Measurements from ENCODE around the gene OSBPL10. TPM values are rescaled to one million over a fixed set of nuclear protein-coding genes. Genes with fewer than 3 reads are reported as not detected.

Gene OSBPL10
- total RNA-seq, 1 experiment from 2014 or later = 28.1 TPM

DNA sequence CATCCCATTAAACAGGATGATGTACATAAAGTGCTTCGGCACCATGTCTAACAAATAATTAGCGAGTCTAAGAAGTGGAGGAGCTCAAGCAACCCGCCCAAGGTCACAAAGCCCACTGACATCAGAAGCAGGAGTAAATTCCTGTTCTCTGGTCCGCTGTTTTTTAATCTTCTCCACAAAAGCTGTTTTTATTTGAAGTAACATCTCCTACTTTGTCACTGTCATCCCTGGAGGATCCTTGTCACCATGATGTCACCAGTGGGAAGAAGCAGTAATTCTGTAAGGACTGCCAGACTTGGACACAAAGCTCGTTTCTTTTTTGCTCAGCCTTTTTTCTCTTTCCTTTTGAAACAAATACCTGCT is 232.1 kb downstream of the OSBPL10 start:
- DNase-seq (ENCODE audit: low read depth) = no peak

DNA sequence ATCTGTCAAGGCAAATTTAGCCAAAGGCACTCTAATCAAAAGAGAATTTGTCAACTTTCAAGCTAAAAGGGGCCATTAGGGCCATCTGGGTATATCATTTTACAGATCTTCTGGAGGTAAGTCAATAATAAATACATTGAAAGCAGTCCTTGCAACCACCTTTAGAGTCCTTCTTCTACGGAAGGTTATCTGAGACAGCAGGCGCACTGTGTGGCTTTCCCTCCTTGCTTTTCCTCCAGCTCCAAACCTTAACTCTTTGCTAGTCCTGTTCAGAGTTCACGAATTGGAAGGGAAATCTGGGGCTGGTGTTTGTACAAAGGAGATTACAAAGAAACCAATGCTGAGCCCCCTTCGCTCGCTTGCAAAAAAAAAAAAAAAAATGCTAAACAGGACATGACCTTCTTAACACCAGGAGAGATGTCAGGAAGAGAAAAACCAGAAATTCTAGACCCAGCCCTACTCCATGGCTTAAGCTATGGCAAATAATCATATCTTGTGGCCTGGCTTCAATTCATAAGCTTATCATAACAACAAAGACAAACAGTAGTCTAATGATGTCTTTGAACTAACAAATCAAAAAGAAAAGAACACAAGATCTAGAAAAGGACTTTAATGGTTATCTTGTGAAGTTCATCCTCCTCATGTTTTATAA is 232.7 kb downstream of the OSBPL10 start:
- DNase-seq (ENCODE audit: low read depth) = no peak

GRCh38 chr3:31747785-31748184 is 233.3 kb downstream of the OSBPL10 start:
- DNase-seq (ENCODE audit: low read depth) = no peak

DNA sequence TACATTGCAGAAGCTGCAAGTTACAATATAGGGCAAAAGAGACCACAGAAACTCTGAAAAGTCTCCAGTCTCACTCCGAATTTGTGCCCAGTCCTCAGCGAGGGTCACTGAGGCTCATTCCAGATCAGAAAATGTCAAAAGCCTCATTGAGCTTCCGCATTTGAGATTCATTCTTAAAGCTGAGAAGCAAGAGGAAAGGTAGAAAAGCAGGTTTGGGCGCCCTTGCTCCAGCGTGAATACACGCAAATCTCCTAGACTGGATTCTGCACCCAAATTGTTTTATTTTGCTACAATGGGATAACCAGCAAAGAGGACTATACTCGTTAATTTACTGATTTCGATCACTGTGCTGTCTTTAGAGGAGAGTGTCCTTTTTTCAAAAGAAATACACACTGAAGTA is 236.1 kb downstream of the OSBPL10 start:
- no peak for DNase-seq (ENCODE audit: low read depth)

GRCh38 chr3:31743331-31744089 is 237.6 kb downstream of the OSBPL10 start:
- no peak for DNase-seq (ENCODE audit: low read depth)

DNA sequence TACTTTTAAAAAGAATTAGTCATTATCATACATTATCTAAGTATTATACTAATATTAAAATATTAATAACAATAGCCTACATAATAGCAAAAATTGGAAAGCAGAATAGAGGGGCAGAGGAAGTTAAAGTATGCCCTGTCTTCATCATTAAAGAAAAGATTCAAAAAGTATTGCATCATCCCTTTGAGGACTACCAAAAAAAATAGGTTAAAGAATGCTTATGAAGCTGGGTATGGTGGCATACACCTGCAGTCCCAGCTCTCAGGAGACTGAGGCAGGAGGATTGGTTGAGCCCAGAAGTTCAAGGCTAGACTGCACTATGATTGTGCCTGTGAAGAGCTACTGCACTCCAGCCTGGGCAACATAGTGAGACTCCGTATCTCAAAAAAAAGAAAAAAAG is 240.7 kb downstream of the OSBPL10 start:
- DNase-seq (ENCODE audit: low read depth) = no peak

- DNase-seq (ENCODE audit: low read depth) = no peak
Observed at GRCh38 chr3:31738412-31738811, 242.7 kb downstream of the OSBPL10 start.

- no peak for DNase-seq (ENCODE audit: low read depth)
Observed at GRCh38 chr3:31735667-31736066, 245.4 kb downstream of the OSBPL10 start.

DNA sequence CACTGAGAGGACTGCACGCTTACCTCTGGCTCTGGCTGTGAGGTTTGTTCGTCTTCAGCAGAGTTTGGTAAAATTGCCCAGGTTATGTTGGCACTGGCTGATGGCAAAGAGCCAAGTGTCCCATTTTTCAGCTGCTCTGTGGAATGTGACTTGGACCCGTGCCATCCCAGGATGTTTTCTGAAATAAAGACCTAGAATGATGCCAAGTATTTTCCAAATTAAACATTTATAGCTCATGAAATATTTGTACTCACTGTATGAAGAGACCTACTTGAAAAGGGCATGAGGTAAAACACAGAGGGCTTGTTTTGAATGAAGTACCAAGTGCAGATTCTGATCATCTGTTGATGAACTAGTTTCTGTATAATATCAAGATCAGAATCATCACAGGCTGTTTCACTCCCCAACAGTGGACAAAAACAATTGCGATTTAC is 247.8 kb downstream of the OSBPL10 start:
- no peak for DNase-seq (ENCODE audit: low read depth)

GRCh38 chr3:31732548-31732947 is 248.5 kb downstream of the OSBPL10 start:
- DNase-seq (ENCODE audit: low read depth) = no peak

DNA sequence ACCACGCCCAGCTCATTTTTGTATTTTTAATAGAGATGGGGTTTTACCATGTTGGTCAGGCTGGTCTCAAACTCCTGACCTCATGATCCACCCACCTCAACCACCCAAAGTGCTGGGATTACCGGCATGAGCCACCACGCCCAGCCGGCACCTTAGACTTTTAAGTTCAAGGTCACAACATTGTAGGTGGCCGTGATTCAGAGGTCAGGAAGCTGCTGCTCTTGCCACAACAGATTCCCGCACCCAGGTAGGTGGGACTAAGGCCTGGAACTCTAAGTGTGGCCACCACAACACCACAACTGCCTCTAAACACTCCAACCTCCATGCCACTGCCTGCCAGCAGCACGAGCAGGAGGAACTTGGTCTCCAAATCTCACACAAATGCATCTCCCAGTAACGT is 251.5 kb downstream of the OSBPL10 start:
- DNase-seq (ENCODE audit: low read depth) = peak; percentile 18

DNA sequence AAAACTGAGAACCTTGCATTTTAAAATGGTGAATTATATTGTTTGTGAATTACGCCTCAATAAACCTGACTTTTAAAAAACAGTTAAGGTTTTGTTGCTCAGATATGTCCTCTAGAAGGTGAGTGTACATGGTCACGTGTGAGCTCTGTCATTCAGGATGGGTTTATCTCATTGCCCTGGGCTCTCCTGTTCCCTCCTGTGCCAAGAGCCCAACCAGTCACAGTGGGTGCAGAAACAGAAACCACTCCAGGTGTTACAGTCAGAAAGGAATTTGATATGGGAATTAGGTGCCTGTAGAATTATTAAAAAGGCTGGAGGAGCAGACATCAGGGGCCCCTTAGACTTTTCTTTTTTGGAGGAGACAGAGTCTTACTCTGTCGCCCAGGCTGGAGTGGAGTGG is 252.0 kb downstream of the OSBPL10 start:
- no peak for DNase-seq (ENCODE audit: low read depth)

- DNase-seq (ENCODE audit: low read depth) = no peak
Observed at GRCh38 chr3:31728403-31728802, 252.7 kb downstream of the OSBPL10 start.

- DNase-seq (ENCODE audit: low read depth) = no peak
Observed at GRCh38 chr3:31725976-31726375, 255.1 kb downstream of the OSBPL10 start.

DNA sequence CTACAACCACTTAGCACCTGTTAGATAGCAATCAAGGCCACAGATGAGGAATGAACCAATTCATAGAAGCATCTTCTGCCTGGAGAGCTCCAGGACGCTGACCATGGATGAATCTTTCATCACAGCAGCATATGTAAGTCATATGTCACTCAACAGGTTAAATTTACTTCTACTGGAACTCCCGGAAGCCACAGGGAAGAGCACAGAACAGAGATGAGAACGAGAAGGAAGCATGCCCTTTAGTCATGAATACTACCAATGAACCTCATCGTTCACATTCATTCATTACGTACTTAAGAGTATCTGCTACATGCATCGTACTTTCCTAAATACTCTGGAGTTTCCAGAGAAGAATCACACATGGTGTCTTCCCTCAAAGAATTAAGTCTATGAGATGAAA is 255.5 kb downstream of the OSBPL10 start:
- no peak for DNase-seq (ENCODE audit: low read depth)

DNA sequence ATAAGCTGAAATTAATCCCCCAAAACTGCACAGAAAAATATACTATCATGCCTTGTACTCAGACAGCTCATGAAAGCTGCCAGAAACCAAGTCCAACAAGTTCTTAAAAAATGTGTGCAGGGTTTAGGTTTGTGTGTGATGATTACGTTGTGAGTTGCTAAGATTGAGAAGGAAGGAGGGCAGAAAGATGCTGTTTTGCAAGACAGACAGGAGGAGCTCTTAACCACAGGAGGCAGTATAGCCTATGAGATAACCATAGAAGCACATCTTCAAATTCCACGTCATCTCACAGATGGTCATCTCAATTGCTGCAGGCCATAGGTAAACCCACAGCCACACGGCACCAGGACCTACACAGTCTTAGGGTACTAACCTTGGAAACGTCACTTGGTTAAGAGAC is 256.4 kb downstream of the OSBPL10 start:
- DNase-seq (ENCODE audit: low read depth) = peak; percentile 15

DNA sequence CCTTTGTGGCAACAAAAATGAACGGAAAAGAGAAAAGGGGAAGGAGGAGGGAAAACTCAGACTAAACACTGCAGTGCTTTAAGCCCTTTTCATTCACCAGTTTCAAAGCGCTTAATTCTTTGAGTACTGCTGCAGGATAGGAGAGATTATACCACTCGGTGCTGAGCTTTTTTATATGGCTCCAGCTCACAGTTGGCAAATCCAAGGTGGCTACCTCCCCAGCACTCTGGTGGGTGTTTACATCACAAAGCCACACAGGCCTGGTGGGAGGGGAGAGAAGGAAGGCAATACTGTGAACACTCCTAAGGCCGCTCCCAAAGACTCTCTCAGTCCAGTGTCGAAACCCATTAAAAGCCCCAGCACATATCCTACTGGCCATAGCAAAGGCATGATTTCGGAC is 256.9 kb downstream of the OSBPL10 start:
- no peak for DNase-seq (ENCODE audit: low read depth)

- no peak for DNase-seq (ENCODE audit: low read depth)
Observed at GRCh38 chr3:31723701-31724100, 257.4 kb downstream of the OSBPL10 start.

GRCh38 chr3:31721676-31722075 is 259.4 kb downstream of the OSBPL10 start:
- no peak for DNase-seq (ENCODE audit: low read depth)

GRCh38 chr3:31714495-31715280 is 266.4 kb downstream of the OSBPL10 start:
- DNase-seq (ENCODE audit: low read depth) = no peak

- DNase-seq (ENCODE audit: low read depth) = no peak
Observed at GRCh38 chr3:31713816-31714215, 267.2 kb downstream of the OSBPL10 start.

- DNase-seq (ENCODE audit: low read depth) = no peak
Observed at GRCh38 chr3:31710123-31710803, 270.8 kb downstream of the OSBPL10 start.

Measured in HT1080 (cell line).